Motor neuron (in vitro differentiated cells): ENCODE results near the gene ATXN1. TPM values are rescaled to one million over a fixed set of nuclear protein-coding genes. Genes with fewer than 3 reads are reported as not detected.

Experiments
- ATAC-seq, 8 experiments: fragments of 200-7000 bp; cut with Tn5 transposase; replicated peaks in 6 of 8; 2 replicates each; pipeline ENCODE4 v1.8.0; 2021; ENCODE audit warnings: mild to moderate bottlenecking in 8 of 8, moderate library complexity in 8 of 8
- H3K27ac ChIP-seq, 2 donors: fragments of 250-450 bp; sonication (Bioruptor Pico); 2 replicates each; pipeline ENCODE4 v1.9.0; 2021; ENCODE audit warnings: antibody characterized with exemption in 2 of 2, mild to moderate bottlenecking in 2 of 2, moderate library complexity in 1 of 2
- H3K4me1 ChIP-seq, 2 donors: fragments of 250-450 bp; sonication (Bioruptor Pico); replicated peaks in 1 of 2; 2 replicates each; pipeline ENCODE4 v1.6.1; 2021; ENCODE audit warnings: antibody characterized with exemption in 2 of 2, mild to moderate bottlenecking in 2 of 2, moderate library complexity in 1 of 2
- H3K4me3 ChIP-seq, 5 donors: fragments of 250-450 bp; sonication (Bioruptor Pico); 2 replicates each; pipeline ENCODE4 v1.9.0; 2021; ENCODE audit warnings: antibody characterized with exemption in 5 of 5, mild to moderate bottlenecking in 5 of 5, moderate library complexity in 4 of 5
- WGBS, 10 experiments: fragments of 450-650 bp; shearing (Covaris generic); methylation state at CpG; one replicate each; pipeline ENCODE4 v1.0.0; 2022; 5-methylcytosine and 5-hydroxymethylcytosine counted together
- in situ Hi-C, 9 experiments: fragments of 400-800 bp; cut with MboI; loops; one replicate each; pipeline ENCODE4 v1.15.0; 2021; ENCODE audit warnings: low sequenced_read_pairs in 9 of 9, low pct_unique_long_range_greater_than_20kb in 2 of 9; ENCODE audit not compliant: unreplicated experiment in 9 of 9
- total RNA-seq, 8 experiments: library from RNA; unstranded; fragments of 300-600 nt; gene quantifications; 2 replicates each; pipeline versions ENCODE4 v1.2.3 to v1.2.4, GENCODE V29; 2022

The ATXN1 gene
- total RNA-seq, 8 experiments from 2014 or later, result 8.9 to 64.9 (median 18.3) TPM

GRCh38 chr6:16436550-16436949 lies 324.7 kb downstream of the ATXN1 start:
- whole genome bisulfite sequencing, 10 experiments, result 20 to 100% (median 75%) methylated on average over 1 to 2 of the region's 2 CpGs; no CpG with 5 or more reads in 4 of the 10 experiments
- ATAC-seq, result no peak
- in situ Hi-C loops, result no loop called here
- Histone ChIP-seq H3K27ac (no peak overlapping the region), H3K4me1 (peaks cover 0 to 9% of the 10 kb centered on the region in 2 donors), H3K4me3 (no peak overlapping the region)

- WGBS, 10 experiments, result 69 to 96% (median 88%) methylated on average over 3 to 4 of the region's 4 CpGs; no CpG with 5 or more reads in 3 of the 10 experiments
- ATAC-seq, result no peak
- peaks cover 4 to 12% of the 10 kb centered on the region in 2 donors for H3K4me1 ChIP-seq
- H3K4me3 ChIP-seq, result no peak overlapping the region
- in situ Hi-C loops, result no loop called here
- H3K27ac ChIP-seq, result no peak overlapping the region
These were observed 326.4 kb downstream of the ATXN1 start for GRCh38 chr6:16434885-16435284.

GRCh38 chr6:16433338-16433890 lies 327.8 kb downstream of the ATXN1 start:
- Histone ChIP-seq H3K4me1 (peaks cover 4 to 12% of the 10 kb centered on the region in 2 donors), H3K27ac (no peak overlapping the region), H3K4me3 (no peak overlapping the region)
- 71 to 100% (median 83%) methylated on average over 1 to 11 of the region's 11 CpGs; no CpG with 5 or more reads in 1 of the 10 experiments for WGBS, 10 experiments
- no peak for ATAC-seq
- in situ Hi-C loops, result no loop called here

GRCh38 chr6:16432075-16433032 lies 328.9 kb downstream of the ATXN1 start:
- H3K27ac ChIP-seq, result no peak overlapping the region
- WGBS, 10 experiments, result 15 to 93% (median 51%) methylated on average over 2 to 6 of the region's 6 CpGs; no CpG with 5 or more reads in 1 of the 10 experiments
- no peak overlapping the region for H3K4me3 ChIP-seq
- peak in 2 of 8 experiments; percentile 27 to 87 for ATAC-seq
- peaks cover 4 to 18% of the 10 kb centered on the region in 2 donors for H3K4me1 ChIP-seq
- in situ Hi-C loops, result no loop called here

- in situ Hi-C loops, result no loop called here
- no peak for ATAC-seq
- Histone ChIP-seq H3K27ac (no peak overlapping the region), H3K4me1 (peaks cover 4 to 18% of the 10 kb centered on the region in 2 donors), H3K4me3 (no peak overlapping the region)
- 0 to 89% (median 56%) methylated on average over 1 to 3 of the region's 3 CpGs; no CpG with 5 or more reads in 2 of the 10 experiments for WGBS, 10 experiments
These were observed 330.2 kb downstream of the ATXN1 start for GRCh38 chr6:16431106-16431505.

GRCh38 chr6:16430391-16431089 lies 330.7 kb downstream of the ATXN1 start:
- Histone ChIP-seq H3K4me3 (no peak overlapping the region), H3K27ac (no peak overlapping the region), H3K4me1 (peaks cover 4 to 18% of the 10 kb centered on the region in 2 donors)
- in situ Hi-C loops, result no loop called here
- ATAC-seq, result peak in 1 of 8 experiments; percentile 29
- WGBS, 10 experiments, result 0 to 100% (median 84%) methylated on average over 1 to 8 of the region's 9 CpGs; no CpG with 5 or more reads in 2 of the 10 experiments

GRCh38 chr6:16429669-16430068 lies 331.6 kb downstream of the ATXN1 start:
- no peak overlapping the region for H3K4me3 ChIP-seq
- in situ Hi-C loops, result no loop called here
- WGBS, 10 experiments, result 94 to 100% (median 99%) methylated on average over 3 to 9 of the region's 10 CpGs; no CpG with 5 or more reads in 4 of the 10 experiments
- no peak for ATAC-seq
- H3K4me1 ChIP-seq, result peaks cover 4 to 18% of the 10 kb centered on the region in 2 donors
- no peak overlapping the region for H3K27ac ChIP-seq

- no peak for ATAC-seq
- Histone ChIP-seq H3K27ac (no peak overlapping the region), H3K4me1 (peaks cover 4 to 11% of the 10 kb centered on the region in 2 donors), H3K4me3 (no peak overlapping the region)
- 81 to 100% (median 97%) methylated on average over 1 to 6 of the region's 6 CpGs for WGBS, 10 experiments
- in situ Hi-C loops, result no loop called here
These were observed 334.1 kb downstream of the ATXN1 start for GRCh38 chr6:16427124-16427523.

GRCh38 chr6:16425881-16426615 lies 335.2 kb downstream of the ATXN1 start:
- Histone ChIP-seq H3K27ac (no peak overlapping the region), H3K4me3 (no peak overlapping the region), H3K4me1 (peaks cover 7 to 15% of the 10 kb centered on the region in 2 donors)
- ATAC-seq, result peak in 1 of 8 experiments; percentile 17
- 83 to 100% (median 91%) methylated on average over 1 to 4 of the region's 4 CpGs; no CpG with 5 or more reads in 4 of the 10 experiments for WGBS, 10 experiments
- in situ Hi-C loops, result no loop called here

- in situ Hi-C loops, result no loop called here
- Histone ChIP-seq H3K27ac (no peak overlapping the region), H3K4me3 (no peak overlapping the region), H3K4me1 (peaks cover 6 to 18% of the 10 kb centered on the region in 2 donors)
- WGBS, 10 experiments, result 67 to 100% (median 83%) methylated on average over 1 to 4 of the region's 6 CpGs; no CpG with 5 or more reads in 5 of the 10 experiments
- no peak for ATAC-seq
These were observed 339.7 kb downstream of the ATXN1 start for GRCh38 chr6:16421462-16421960.

- H3K4me3 ChIP-seq, result no peak overlapping the region
- H3K27ac ChIP-seq, result no peak overlapping the region
- WGBS, 10 experiments, result 12 to 92% (median 69%) methylated on average over 2 to 7 of the region's 7 CpGs; no CpG with 5 or more reads in 1 of the 10 experiments
- peaks cover 6 to 18% of the 10 kb centered on the region in 2 donors for H3K4me1 ChIP-seq
- in situ Hi-C loops, result no loop called here
- ATAC-seq, result peak in 6 of 8 experiments; percentile 36 to 91 (median 82)
These were observed 340.4 kb downstream of the ATXN1 start for GRCh38 chr6:16420715-16421461.
